Loucy (cell line): Measurements from ENCODE around the gene STT3A.

Experiments used
- CTCF ChIP-seq: fragments of 200-600 bp; sonication (generic); conservative IDR thresholded peaks from 2 replicates; pipeline ENCODE4 v1.5.1; 2014; ENCODE audit warnings: mild to moderate bottlenecking, antibody characterized with exemption, low read length
- EZH2phosphoT487 ChIP-seq: fragments of 200-600 bp; IDR thresholded peaks from 2 replicates; pipeline ENCODE4 v1.6.1; 2018; ENCODE audit warnings: antibody characterized with exemption, mild to moderate bottlenecking, moderate library complexity, borderline replicate concordance

- TF ChIP-seq CTCF (no peak), EZH2phosphoT487 (no peak)
Measured at GRCh38 chr11:125625225-125625629, 32.6 kb downstream of the STT3A start.
